DLD1 (cell line): ENCODE measurements around the gene TMEM182.

Experiments
- in situ Hi-C: cut with HindIII; loops from 2 replicates; pipeline ENCODE4 v1.10.0; 2017; ENCODE audit warnings: low sequenced_read_pairs

TMEM182 gene, protein sequence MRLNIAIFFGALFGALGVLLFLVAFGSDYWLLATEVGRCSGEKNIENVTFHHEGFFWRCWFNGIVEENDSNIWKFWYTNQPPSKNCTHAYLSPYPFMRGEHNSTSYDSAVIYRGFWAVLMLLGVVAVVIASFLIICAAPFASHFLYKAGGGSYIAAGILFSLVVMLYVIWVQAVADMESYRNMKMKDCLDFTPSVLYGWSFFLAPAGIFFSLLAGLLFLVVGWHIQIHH

DNA sequence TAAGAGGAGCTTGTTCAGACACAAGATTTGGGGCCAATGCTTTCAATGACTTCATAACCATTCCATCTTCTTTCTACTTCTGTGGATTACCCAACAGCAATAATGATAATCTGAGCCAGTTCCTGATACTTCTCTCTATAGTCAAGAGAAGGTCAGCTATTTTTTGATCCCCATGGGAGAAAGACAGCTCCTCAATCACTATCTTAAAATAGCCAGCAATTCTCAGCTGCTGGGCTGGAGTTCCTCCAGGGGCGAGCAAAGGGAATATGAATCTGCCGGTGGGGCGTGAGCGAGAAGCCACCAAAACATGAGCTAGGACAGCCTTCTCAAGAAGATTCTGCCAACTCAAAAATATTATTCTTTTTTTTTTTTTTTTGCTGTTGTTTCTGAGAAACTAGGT lies at the start of gene TMEM182:
TSS of gene TMEM182 (plus strand) at position 269 of the 400 bp plus-strand sequence. CDS start 187 bp downstream, outside the sequence.
- in situ Hi-C loops, result no loop called here

DNA sequence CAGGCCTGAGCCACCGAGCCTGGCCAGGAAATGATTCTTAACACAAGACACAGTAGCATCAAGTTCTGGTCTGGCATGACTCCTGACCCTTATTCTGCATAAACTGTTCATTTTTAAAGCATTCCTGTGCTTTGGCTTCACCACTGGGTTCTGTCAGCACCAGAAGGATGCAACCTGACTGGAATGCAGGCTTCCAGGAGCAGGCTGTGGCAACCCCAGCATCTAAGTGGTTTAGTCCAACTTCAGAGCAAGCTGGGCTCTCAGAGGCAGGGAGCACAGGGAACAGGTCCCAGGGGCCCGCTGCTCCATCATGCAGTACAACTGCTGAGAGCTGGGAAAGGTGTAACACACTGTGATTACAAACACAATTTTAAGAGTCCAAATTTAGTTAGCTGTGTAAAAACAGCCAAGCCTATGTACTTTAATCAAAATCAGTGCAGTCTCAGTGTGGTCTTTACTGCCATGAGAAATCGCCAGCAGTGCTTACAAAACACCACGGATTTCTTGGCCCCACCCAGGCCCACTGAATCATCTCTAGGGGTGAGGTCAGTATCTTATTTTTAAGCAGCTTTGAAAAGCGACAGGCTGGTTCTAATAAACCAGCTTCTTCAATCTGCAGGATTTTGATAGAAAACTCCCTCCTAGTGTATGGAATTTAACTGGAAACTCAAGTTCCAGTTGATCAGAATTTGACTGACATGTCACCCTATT lies 44.4 kb upstream of the TMEM182 start:
- in situ Hi-C loops, result no loop called here

DNA sequence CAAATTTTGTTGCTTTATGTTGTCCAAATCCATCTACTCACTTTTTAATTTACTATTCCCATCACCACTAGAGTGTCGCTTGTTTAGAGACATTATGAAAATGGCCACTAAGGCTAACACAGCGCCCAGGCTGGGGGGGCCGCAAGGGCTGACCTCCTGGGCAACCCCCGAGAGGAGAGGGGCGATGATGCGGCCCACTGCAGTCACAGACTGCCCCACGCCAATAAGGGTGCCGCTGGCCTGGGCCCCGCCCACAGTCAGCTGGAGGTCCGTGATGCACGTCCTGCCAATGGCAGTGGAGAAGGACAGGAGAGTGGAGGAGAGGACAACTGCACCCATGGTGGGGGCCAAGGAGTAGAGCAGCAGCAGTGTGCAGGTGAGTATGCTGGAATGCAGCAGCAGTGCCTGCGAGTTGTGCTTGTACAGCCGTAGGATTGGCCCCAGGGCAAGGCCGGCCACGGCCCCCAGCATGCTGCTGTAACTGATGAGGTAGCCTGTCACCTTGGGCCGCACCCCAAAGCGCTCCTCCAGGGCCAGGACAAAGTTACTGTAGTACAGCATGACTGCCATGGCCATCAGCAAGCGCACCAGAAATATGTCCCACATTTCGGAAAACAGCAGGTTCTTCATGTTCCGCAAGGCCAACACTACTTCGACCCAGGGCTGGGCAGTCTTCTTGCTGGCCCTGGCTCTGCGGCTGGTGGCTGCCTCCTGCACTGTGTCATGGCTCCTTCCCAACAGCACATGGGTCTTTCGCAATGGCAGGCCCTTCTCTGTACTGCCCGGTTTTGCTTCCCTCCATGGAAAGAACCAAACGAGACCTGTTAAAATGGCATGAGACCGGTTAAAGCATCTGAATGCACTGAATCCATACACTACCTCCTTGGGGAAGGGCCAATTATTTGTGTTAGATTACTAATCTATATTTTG lies 43.2 kb upstream of the TMEM182 start:
- in situ Hi-C loops, result no loop called here

DNA sequence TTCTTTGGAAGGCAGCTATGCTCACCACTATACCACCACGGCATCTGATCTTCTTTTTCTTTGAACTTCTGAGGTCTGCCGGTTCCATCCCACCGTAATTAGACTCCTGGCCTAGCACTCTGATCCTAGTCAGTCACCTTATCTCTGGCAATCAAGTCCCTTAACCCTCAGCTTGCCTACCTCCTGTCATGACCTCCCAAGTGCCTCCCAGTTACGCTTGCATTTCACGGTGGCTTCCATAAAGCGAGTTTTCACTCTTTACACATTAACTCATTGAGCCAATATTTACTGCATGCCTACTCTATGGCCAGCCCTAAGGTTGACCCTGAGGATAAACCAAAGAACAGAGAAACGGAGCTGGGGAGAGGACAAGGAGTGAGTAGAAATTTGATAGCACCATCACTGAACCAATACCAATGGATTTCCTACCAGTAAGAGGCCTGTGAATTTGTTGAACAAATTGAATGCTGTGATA lies 37.8 kb upstream of the TMEM182 start:
- in situ Hi-C loops, result no loop called here

DNA sequence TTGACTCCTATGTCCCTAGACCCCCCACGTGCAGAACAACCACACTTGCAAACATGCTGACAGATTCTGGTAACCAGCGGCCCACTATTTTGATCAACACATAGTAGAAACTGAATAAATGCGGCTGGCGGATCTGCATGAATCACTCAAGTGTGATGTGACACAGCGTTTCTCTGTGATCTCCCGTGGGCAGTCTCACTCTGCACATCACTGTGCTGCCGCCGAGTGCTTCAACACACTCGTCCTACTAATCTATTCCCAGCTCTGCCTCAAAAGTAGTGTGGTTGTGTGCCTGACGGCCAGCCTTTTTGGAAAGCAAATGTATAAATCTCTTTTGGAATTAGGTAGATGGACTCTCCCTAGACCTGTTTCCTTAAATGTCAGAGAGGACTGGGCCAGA lies 37.3 kb upstream of the TMEM182 start:
- in situ Hi-C loops, result no loop called here

DNA sequence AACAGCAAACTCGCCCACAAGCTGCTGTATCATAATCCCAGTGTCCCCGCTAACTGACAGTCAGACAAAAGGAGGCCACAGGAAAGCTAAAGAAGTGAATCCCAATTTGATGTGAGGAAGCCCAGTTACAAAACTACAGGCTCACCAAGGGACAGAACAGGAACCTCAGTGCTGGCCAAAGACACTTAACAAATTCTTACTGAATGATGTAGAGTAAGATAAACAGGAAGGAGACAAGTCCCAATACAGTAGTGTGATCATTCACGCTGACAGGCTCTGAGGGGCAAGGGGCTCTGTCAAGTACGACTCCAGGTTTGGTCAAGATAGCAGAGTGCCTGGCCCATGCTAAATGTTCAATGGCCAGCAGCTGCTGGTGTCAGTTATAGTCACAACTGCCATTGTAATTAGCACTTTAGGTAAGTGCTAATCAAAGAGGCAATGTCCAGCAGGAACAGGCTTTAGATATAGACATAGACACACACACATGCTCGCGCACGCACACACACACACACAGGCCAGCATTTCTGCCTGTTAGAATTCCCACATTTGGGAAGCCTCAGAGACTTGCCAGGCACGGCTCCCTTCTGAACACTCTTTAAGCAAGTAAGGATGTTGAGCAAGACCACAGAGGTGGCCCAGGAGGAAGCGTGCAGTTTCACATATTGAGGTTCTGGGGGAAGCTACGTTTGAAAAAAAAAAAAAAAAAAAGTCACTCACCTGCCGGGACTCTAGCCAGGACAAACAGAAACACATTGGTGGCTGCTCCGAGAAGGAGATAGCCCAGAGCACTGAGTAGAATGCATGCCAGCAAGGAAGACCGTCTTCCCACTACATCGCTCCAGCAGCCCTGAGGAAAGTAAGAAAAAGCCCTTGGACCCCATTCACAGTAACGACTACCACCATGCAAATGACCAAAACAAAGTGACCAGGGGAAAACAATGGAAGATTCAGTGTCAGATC lies 35.4 kb upstream of the TMEM182 start:
- in situ Hi-C loops, result no loop called here

DNA sequence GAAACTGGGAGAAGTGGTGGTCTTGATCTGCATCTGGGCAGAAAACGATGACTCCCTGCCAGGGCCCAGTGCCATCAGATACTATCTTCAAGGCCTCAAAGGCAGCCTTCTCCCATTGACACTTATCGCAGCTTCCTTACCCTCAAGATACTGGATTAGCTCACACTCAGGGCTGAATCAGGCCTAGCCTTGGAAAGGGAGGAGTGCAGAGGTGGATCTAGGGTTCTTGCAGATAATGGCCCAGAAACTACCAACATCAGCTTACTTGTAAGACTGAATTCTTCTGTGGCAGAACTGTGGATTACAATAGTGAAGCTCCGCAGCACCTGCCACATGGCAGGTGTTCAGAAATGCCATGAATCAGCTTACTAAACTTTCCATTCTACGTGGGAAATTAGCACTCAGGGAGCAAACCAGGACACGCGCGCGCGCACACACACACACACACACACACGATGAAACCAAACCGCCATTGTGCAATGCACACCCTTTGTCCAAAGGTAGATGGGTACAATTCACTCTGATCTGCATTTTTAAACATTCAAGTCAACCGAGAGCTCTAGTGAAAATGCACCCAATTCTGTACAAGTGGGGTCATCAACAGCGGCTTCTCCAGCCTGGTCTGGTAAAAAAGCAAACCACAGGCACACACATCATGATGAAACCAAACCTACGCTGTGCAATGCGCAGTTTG lies 26.3 kb upstream of the TMEM182 start:
- in situ Hi-C loops, result no loop called here

DNA sequence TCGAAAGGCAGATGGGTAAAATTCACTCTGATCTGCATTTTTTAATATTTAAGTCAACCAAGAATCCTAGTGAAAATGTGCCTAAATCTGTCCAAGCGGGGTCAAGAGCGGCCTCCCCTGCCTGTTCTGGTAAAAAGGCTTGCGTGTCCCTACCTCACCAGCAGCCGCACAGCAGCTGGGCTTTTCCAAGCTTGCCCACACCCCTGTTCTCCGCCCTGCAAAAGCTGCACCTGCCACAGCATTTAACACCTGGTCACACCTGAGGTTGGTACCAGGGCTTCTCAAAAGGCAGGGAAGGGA lies 25.8 kb upstream of the TMEM182 start:
- in situ Hi-C loops, result no loop called here

DNA sequence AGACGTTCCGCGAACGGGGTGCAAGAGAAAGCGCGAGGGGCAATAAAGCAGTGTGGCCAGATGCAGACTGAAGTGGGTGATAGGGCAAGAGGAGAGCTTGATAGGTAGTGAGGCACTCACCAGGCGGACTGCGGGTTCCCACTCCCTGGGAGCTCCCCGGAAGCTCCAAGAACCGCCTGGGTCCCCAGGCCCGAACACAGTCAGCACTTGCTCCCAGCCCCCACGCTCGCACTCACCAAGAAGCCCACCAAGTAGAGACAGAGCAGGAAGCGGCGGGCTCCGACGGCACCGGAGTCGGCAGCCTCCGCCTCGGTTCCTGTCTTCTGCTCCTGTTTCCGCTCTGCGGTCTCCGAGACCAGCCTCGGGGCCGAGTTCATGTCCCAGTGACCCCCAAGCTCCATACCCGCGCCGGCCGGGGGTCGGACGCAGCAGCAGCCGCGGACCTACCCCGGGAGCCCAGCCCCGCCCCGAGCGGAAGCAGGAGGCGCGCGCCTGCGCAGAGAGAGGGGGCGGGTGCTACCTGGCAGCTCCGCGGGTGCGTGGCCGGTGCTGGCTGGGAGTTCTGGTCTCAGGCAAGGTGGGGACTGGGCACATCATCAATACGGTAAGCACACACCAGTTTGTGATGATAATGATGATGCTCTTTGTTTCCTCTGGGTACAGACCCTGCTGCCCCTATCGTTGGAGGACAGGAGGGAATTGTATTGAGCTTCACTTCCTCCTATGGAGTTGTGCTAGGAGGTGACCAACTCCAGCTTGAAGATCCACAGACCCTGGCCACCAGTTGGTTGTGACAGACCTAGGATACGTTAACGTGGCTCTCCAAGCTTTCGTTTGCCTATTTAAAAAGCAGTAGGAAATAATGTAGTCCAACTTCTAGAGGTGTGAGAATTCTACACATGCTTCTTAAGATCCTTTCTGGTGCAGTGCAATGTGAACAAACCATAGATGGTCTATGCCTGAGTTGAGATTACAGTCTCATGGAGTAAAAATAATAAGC lies 25.1 kb upstream of the TMEM182 start:
- in situ Hi-C loops, result no loop called here

DNA sequence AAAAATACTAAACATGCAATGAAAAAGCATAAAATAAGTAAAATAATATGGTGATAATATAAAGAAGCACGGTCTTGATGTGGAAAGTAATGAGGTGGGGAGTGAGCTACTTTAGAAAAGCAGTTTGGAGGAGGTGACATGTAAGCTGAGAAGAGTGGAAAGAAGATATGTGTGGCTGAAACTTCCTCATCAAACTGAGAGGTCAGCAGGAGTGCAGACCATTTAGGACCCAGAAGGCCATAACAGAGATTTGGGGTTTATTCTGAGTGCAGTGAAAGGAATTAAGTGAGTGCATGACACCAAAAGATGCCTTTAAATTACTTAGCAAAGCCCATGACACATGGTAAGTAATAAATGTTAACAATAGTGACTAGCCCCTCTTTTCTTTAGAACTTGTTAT lies 24.4 kb upstream of the TMEM182 start:
- in situ Hi-C loops, result no loop called here

DNA sequence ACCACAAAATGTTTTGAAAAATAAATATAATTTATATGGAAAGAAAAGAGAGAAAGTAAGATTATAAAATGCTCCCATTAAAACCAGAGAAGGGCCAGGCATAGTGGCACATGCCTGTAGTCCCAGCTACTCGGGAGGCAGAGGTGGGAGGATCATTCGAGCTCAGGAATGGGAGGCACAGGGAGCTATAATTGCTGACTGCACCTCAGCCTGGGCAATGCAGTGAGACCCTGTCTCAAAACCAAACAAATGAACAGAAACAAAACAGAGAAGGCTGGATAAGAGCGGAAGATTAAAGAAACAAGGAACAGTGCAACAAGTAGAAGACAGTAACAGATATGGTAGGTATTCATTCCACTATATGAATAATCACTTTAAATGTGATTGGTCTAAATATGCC lies 18.6 kb upstream of the TMEM182 start:
- in situ Hi-C loops, result no loop called here

DNA sequence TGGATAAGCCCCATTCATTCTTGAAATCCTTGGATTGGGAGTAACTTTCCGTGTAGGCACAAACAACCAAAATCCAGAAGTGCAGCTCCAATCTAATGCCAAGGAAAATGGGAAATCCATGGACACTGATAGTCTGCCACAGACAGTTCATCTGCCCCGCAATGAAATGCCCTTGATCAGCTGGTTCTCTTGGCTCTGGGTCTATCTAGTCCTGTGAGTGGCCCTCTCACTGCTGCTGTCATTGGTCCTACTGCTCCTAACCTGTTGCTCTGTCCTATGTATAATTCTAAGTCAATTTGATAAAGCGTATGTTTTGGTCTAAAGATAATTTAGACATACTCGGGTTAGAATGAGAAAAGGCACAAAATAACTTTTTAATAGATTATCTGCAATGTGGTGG lies 13.7 kb upstream of the TMEM182 start:
- in situ Hi-C loops, result no loop called here

DNA sequence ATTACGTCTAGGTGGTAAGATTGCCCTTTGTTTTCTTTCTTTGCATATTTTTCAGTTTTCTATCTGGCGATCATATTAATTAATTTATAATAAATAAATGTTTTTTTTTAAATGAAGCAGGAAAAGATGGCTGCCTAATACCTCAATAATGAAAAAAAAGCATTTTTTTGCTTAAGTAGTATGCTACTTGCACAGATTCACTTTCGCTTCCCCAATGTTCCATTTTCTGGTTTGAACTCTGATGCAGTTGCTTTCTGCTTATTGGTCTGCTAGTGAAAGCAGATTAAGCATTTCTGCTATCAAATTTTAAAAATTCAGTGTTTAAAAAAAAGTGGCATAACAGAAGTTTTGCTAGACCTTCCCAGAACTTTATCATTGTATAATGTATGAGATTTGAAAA lies 11.9 kb upstream of the TMEM182 start:
- in situ Hi-C loops, result no loop called here

DNA sequence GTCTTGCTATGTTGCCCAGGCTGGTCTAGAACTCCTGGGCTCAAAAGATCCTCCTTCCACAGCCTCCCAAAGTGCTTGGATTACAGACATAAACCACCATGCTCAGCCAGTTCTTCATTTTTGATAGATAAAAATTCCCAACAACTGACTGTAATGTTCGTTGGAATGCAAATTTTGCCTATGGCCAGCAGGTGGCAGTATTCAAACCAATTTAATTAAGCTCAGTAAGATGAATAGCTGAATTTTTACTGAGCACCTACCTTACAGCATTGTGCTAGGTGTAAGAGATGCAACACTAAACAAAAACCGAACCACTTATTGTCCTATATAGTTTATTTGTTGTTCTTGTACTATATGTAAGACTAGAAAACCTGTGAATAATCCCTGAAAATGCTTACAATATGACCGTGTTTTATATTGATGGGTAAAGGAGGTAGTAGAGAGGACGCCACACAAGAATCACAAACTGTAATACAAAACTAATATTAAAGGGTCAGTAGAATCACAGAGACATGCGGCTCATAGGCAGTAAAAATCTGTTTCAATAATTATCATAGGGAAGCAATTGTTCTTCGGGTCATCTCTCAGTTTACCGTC lies 8.2 kb upstream of the TMEM182 start:
- in situ Hi-C loops, result no loop called here

DNA sequence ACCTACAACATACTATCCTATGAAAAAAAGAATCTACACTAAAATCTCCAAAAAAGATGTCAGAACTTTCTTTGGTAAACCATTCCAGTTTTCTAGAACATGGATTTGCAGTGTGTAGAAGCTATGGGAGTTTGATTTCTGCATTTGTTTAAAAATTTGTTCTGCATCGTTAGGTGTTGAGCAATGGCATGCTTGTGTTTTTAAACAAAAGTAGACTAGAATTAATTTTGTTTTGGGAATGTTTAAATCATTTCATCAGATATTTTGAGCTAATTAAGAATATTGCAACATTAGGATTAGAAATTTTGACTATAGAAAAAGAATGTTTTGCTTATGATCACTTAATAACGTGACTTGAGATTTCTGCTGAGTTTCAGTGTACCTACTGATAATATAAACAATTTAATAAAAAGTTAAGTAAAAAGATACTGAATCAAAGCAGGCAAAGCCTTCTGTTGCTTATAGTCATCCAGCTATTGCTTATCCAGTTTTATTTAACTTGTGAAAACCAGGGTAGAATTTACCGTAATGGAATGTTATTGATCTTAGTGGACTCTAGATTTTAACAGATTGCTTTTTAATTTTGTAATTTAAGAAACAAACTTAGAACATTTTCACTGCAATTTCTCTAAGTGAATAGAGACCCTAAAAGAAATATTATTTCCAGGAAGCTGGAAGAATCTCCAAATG lies 7.2 kb upstream of the TMEM182 start:
- in situ Hi-C loops, result no loop called here

DNA sequence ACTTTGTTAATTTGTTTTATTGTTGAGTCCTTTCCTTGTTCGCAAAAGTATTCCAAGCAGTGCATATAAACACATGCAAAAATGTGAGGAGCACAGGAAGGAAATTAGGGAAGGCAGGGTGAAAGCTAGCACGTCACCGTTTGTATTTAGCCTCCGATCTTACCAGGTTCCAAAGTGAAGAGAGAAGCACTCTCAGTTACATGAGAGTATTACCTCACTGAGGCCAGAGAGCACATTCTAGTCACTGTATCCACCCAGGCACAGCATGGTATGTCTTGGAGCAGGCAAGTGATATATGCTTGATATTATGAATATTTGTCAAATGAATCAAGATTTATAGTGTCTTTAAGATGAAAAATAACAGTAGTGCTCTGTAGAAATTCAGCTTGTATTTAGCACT lies 6.5 kb upstream of the TMEM182 start:
- in situ Hi-C loops, result no loop called here

DNA sequence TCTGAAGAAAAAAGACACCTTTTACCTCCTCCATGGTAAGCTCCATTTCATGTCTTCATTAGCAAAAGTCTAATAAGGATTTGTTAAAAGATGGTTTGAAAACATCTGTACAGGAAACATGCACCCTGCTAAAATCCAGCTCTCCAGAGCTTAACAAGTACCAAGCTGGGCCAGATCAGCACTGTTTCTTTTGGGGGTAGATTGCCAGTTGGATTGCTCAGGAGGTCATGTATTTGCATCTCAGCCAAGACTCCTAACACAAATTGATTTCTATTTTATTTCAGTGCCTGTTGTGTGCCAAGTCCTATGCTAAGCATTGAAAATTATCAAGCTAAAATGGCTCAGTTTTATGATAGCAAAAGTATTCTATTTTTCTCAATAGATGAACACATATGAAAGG lies 3.4 kb upstream of the TMEM182 start:
- in situ Hi-C loops, result no loop called here

DNA sequence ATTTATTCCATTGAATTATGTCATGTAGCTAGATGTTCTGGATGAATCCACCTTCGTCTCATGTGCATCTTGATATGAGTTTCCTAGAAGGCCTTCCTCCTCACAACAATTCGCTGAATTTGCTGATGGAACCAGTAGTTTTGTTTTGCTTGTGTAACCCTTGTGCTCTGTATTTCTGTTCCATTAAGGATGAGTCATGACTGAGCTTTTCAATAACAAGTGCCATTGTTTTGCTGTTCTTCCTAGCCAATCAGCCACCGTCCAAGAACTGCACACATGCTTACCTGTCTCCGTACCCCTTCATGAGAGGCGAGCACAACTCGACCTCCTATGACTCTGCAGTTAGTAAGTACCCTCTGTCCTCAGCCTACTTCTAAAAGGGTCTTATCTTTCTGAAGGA lies 2.3 kb downstream of the TMEM182 start:
- in situ Hi-C loops, result no loop called here
